Keratinocyte (primary cell): ENCODE data around the gene NEK8. TPM values are rescaled to one million over a fixed set of nuclear protein-coding genes. Genes with fewer than 3 reads are reported as not detected.

Experiments
- DNase-seq: peaks from one replicate; pipeline ENCODE4 v3.0.0-alpha.2; 2011; ENCODE audit warnings: low read depth, missing footprints, low spot score
- FAIRE-seq: peaks from 2 replicates; lab custom pipeline; 2011; peaks lifted over from hg19 to GRCh38; lab: Jason Lieb, UNC
- H2AFZ ChIP-seq: 2 replicates; pipeline ENCODE4 v1.6.0; 2012; ENCODE audit warnings: low read length, control low read depth, inconsistent platforms; ENCODE audit not compliant: control insufficient read depth
- H3K27ac ChIP-seq: 2 replicates; pipeline ENCODE4 v1.5.1; 2011; ENCODE audit warnings: low read length; ENCODE audit not compliant: control insufficient read depth, insufficient read depth
- H3K27me3 ChIP-seq: 3 replicates; pipeline ENCODE4 v1.6.0; 2011; ENCODE audit warnings: low read length; ENCODE audit not compliant: control insufficient read depth, insufficient read depth; ENCODE audit errors: extremely low read depth
- H3K36me3 ChIP-seq, 2 experiments: 2 replicates in 1 of 2; 3 replicates in 1 of 2; pipeline ENCODE4 v1.5.1; 2011; ENCODE audit warnings: low read length in 2 of 2, mild to moderate bottlenecking in 1 of 2; ENCODE audit not compliant: control insufficient read depth in 2 of 2, insufficient read depth in 2 of 2; ENCODE audit errors: extremely low read depth in 1 of 2
- H3K4me1 ChIP-seq: 3 replicates; pipeline ENCODE4 v1.5.1; 2011; ENCODE audit warnings: low read length; ENCODE audit not compliant: control insufficient read depth, insufficient read depth; ENCODE audit errors: extremely low read depth
- H3K4me2 ChIP-seq: 3 replicates; pipeline ENCODE4 v1.6.0; 2011; ENCODE audit warnings: low read depth, low read length; ENCODE audit not compliant: control insufficient read depth, insufficient read depth; ENCODE audit errors: extremely low read depth
- H3K4me3 ChIP-seq, 3 experiments: fragments of 200-600 bp in 1 of 3; sonication (generic) in 1 of 3; 2 replicates in 2 of 3; 3 replicates in 1 of 3; pipeline ENCODE4 v1.5.1; 2011 to 2016; ENCODE audit warnings: low read length in 3 of 3, mild to moderate bottlenecking in 3 of 3, control low read depth in 2 of 3, inconsistent platforms in 1 of 3, low read depth in 1 of 3, mixed read lengths in 1 of 3, mixed run types in 1 of 3, moderate library complexity in 1 of 3; ENCODE audit not compliant: control insufficient read depth in 2 of 3, insufficient read depth in 2 of 3; ENCODE audit errors: extremely low read depth in 1 of 3
- H3K79me2 ChIP-seq: 2 replicates; pipeline ENCODE4 v1.6.0; 2012; ENCODE audit warnings: low read length; ENCODE audit not compliant: control insufficient read depth, insufficient read depth
- H3K9ac ChIP-seq: 3 replicates; pipeline ENCODE4 v1.6.0; 2011; ENCODE audit warnings: low read length; ENCODE audit not compliant: control insufficient read depth, insufficient read depth; ENCODE audit errors: extremely low read depth
- H3K9me1 ChIP-seq: 3 replicates; pipeline ENCODE4 v1.6.0; 2011; ENCODE audit warnings: low read length; ENCODE audit not compliant: control insufficient read depth, insufficient read depth; ENCODE audit errors: extremely low read depth
- H3K9me3 ChIP-seq: 2 replicates; pipeline ENCODE4 v1.5.1; 2012; ENCODE audit warnings: low read depth, low read length; ENCODE audit not compliant: control insufficient read depth
- H4K20me1 ChIP-seq: 3 replicates; pipeline ENCODE4 v1.6.0; 2011; ENCODE audit warnings: low read length; ENCODE audit not compliant: control insufficient read depth, insufficient read depth; ENCODE audit errors: extremely low read depth
- CTCF ChIP-seq, 3 experiments: IDR thresholded peaks in 1 of 3; conservative IDR thresholded peaks in 1 of 3; optimal IDR thresholded peaks in 1 of 3; 2 replicates in 2 of 3; 3 replicates in 1 of 3; pipeline versions ENCODE3 to v1.5.1; 2011; ENCODE audit warnings: low read length in 3 of 3, mild to moderate bottlenecking in 3 of 3, moderate library complexity in 2 of 3, control low read depth in 1 of 3, inconsistent platforms in 1 of 3; ENCODE audit not compliant: insufficient read depth in 2 of 3; ENCODE audit errors: extremely low read depth in 1 of 3
- EZH2 ChIP-seq: IDR thresholded peaks from one replicate; pipeline ENCODE4 v1.6.1; 2012; ENCODE audit warnings: inconsistent platforms, mild to moderate bottlenecking, low read length, moderate library complexity
- dilution Hi-C: fragments of 300-500 bp; cut with MboI; formaldehyde crosslinking; loops from one replicate; pipeline ENCODE4 v1.7.0; 2020; ENCODE audit warnings: low sequenced_read_pairs; ENCODE audit not compliant: extremely low pct_ligation_motif_present
- polyA plus RNA-seq, 5 experiments: library from polyadenylated mRNA; depleted of rRNA in 3 of 5; stranded (reverse) in 3 of 5; stranded (forward) in 1 of 5; unstranded in 1 of 5; fragments of >200 nt; gene quantifications; 1 replicate in 1 of 5; 2 replicates in 3 of 5; 3 replicates in 1 of 5; pipeline versions ENCODE4 v1.2.1 to v1.2.3, GENCODE V29; 2011 to 2012; ENCODE audit warnings: missing spikeins in 2 of 5, low read depth in 1 of 5, low replicate concordance in 1 of 5

NEK8 gene
- polyA plus RNA-seq, 1 donor (not counting 4 experiments of a cell fraction or from before 2014, with no cell fraction given) = 4.1 TPM

- dilution Hi-C loops = no loop called here
- H3K27me3 ChIP-seq = no peaks in the 10 kb centered on the region
Measured at GRCh38 chr17:28733346-28733745, 4.8 kb downstream of the NEK8 start.

GRCh38 chr17:28734712-28735241, 6.2 kb downstream of the NEK8 start:
- Histone ChIP-seq H2AFZ (no peak overlapping the region), H3K36me3 (peaks cover 0 to 2% of the 10 kb centered on the region in 2 experiments), H3K9ac (no peak overlapping the region), H3K9me1 (no peaks in the 10 kb centered on the region), H3K4me1 (peaks cover 8% of the 10 kb centered on the region), H3K4me2 (no peak overlapping the region), H3K4me3 (no peak overlapping the region), H3K27ac (no peak overlapping the region), H3K9me3 (peaks cover 2% of the 10 kb centered on the region), H4K20me1 (no peaks in the 10 kb centered on the region), H3K27me3 (no peaks in the 10 kb centered on the region), H3K79me2 (no peaks in the 10 kb centered on the region)
- no peak for FAIRE-seq
- no peak for TF ChIP-seq CTCF (optimal IDR thresholded peaks at IDR 0.05 in 1 of 3, IDR thresholded peaks at IDR 0.05 in 1 of 3, conservative IDR thresholded peaks at IDR 0.05 in 1 of 3; ENCODE audit: extremely low read depth in 1 of 3, insufficient read depth in 2 of 3, low read length in 3 of 3)
- no peak for TF ChIP-seq EZH2
- no peak for DNase-seq
- dilution Hi-C loops = no loop called here

More at GRCh38 chr17:28733346-28733745, 4.8 kb downstream of the NEK8 start:
- Histone ChIP-seq H3K9me1 (no peaks in the 10 kb centered on the region), H3K4me2 (no peak overlapping the region), H3K4me1 (peaks cover 13% of the 10 kb centered on the region), H2AFZ (no peak overlapping the region), H3K4me3 (no peak overlapping the region), H3K27ac (no peak overlapping the region), H4K20me1 (no peaks in the 10 kb centered on the region), H3K9ac (no peak overlapping the region), H3K79me2 (no peaks in the 10 kb centered on the region), H3K36me3 (no peaks in the 10 kb centered on the region), H3K9me3 (no peaks in the 10 kb centered on the region)
- FAIRE-seq (no peak), DNase-seq (no peak)
- TF ChIP-seq EZH2 (no peak), CTCF (optimal IDR thresholded peaks at IDR 0.05 in 1 of 3, IDR thresholded peaks at IDR 0.05 in 1 of 3, conservative IDR thresholded peaks at IDR 0.05 in 1 of 3; ENCODE audit: extremely low read depth in 1 of 3, insufficient read depth in 2 of 3, low read length in 3 of 3) (no peak)
